Suprapubic skin (tissue), 4 donors: Measurements from ENCODE around the gene MFSD6.

Experiments used
- POLR2A ChIP-seq, 2 donors: fragments of 450-650 bp; IDR thresholded peaks; one replicate each; pipeline ENCODE4 v1.6.1; 2017; ENCODE audit warnings: antibody characterized with exemption in 2 of 2, mild to moderate bottlenecking in 2 of 2, moderate library complexity in 2 of 2
- POLR2AphosphoS5 ChIP-seq, 3 donors: sonication (generic); formaldehyde crosslinking; IDR thresholded peaks; one replicate each; pipeline ENCODE4 v1.6.1; 2017; ENCODE audit warnings: antibody characterized with exemption in 3 of 3
- TF ChIP-seq, protein P1 (sequence below), 2 donors: fragments of 200-600 bp in 1 of 2; fragments of 450-650 bp in 1 of 2; sonication (generic) in 1 of 2; IDR thresholded peaks; one replicate each; pipeline ENCODE4 v1.5.1; 2016 to 2019; ENCODE audit warnings: antibody characterized with exemption in 2 of 2, mild to moderate bottlenecking in 1 of 2, moderate library complexity in 1 of 2

DNA sequence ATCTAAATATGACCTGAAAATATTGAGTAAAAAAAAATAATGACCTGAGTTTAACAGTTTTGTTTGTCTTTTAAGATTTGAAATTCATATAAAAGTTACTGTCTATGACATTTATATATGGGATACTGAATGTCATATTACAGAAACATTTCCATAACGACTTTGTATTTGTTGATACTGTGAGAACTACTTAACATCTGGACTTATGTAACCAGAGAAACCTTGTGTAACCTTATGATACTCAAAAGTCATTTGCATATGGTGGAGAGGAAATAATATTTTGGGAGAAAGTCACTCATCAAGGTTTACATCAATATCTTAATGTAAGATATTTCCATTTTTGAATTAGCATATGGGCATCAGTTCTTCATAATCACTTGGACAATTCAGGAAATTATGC is 12.6 kb downstream of the MFSD6 start:
- TF ChIP-seq POLR2A (IDR thresholded peaks at IDR 0.05), result no peak
- TF ChIP-seq, protein P1, sequence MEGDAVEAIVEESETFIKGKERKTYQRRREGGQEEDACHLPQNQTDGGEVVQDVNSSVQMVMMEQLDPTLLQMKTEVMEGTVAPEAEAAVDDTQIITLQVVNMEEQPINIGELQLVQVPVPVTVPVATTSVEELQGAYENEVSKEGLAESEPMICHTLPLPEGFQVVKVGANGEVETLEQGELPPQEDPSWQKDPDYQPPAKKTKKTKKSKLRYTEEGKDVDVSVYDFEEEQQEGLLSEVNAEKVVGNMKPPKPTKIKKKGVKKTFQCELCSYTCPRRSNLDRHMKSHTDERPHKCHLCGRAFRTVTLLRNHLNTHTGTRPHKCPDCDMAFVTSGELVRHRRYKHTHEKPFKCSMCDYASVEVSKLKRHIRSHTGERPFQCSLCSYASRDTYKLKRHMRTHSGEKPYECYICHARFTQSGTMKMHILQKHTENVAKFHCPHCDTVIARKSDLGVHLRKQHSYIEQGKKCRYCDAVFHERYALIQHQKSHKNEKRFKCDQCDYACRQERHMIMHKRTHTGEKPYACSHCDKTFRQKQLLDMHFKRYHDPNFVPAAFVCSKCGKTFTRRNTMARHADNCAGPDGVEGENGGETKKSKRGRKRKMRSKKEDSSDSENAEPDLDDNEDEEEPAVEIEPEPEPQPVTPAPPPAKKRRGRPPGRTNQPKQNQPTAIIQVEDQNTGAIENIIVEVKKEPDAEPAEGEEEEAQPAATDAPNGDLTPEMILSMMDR (IDR thresholded peaks at IDR 0.05), result no peak
- no peak for TF ChIP-seq POLR2AphosphoS5 (IDR thresholded peaks at IDR 0.05)
